T-cell (primary cell): Measurements from ENCODE around the gene MANBA. TPM values are rescaled to one million over a fixed set of nuclear protein-coding genes. Genes with fewer than 3 reads are reported as not detected.
A peak's percentile ranks its signal among the peaks of the same experiment; 100 is the strongest.

Experiments
- ATAC-seq, 4 experiments: fragments of 200-7000 bp in 3 of 4; fragments of 150-1000 bp in 1 of 4; cut with Tn5 transposase; replicated peaks in 1 of 4; 1 replicate in 3 of 4; 2 replicates in 1 of 4; pipeline ENCODE4 v1.10.0; 2021; ENCODE audit warnings: moderate library complexity in 3 of 4, mild to moderate bottlenecking in 2 of 4, moderate number of reproducible peaks in 1 of 4
- CTCF ChIA-PET, 2 donors: fragments of 300-600 bp; sonication (Branson Sonifier 250); formaldehyde crosslinking; loops; one replicate each; lab custom pipeline; 2022; ENCODE audit warnings: antibody characterized with exemption in 2 of 2; lab: Charles Lee
- POLR2A ChIA-PET, 2 donors: fragments of 300-600 bp; sonication (Branson Sonifier 250); formaldehyde crosslinking; loops; one replicate each; lab custom pipeline; 2022; ENCODE audit warnings: antibody characterized with exemption in 2 of 2; lab: Charles Lee
- DNase-seq, 35 experiments: peaks; one replicate each; pipeline versions ENCODE4 v3.0.0 to v3.0.0-alpha.2; 2013 to 2023
- H3K27ac ChIP-seq: one replicate; pipeline ENCODE4 v1.5.1; 2013; ENCODE audit warnings: low read length
- H3K27me3 ChIP-seq, 2 experiments: replicated peaks in 1 of 2; 1 replicate in 1 of 2; 2 replicates in 1 of 2; pipeline versions ENCODE4 v1.6.1 to v1.7.0; 2013; ENCODE audit warnings: low read length in 1 of 2, mixed read lengths in 1 of 2; ENCODE audit not compliant: control insufficient read depth in 2 of 2, insufficient read depth in 2 of 2; ENCODE audit errors: extremely low read depth in 1 of 2
- H3K36me3 ChIP-seq, 2 donors: 1 replicate in 1 of 2; 2 replicates in 1 of 2; pipeline versions ENCODE4 v1.6.1 to v1.7.0; 2013; ENCODE audit warnings: low read length in 1 of 2; ENCODE audit not compliant: control insufficient read depth in 2 of 2, insufficient read depth in 1 of 2; ENCODE audit errors: extremely low read depth in 1 of 2
- H3K4me1 ChIP-seq, 2 experiments: 1 replicate in 1 of 2; 2 replicates in 1 of 2; pipeline versions ENCODE4 v1.6.1 to v1.7.0; 2013; ENCODE audit warnings: low read length in 2 of 2, mixed read lengths in 1 of 2; ENCODE audit not compliant: insufficient read depth in 2 of 2, control insufficient read depth in 1 of 2; ENCODE audit errors: extremely low read depth in 1 of 2
- H3K4me3 ChIP-seq, 2 donors: 1 replicate in 1 of 2; 2 replicates in 1 of 2; pipeline versions ENCODE4 v1.5.1 to v1.7.0; 2013; ENCODE audit warnings: mild to moderate bottlenecking in 2 of 2, low read length in 1 of 2, moderate library complexity in 1 of 2; ENCODE audit not compliant: control insufficient read depth in 1 of 2; ENCODE audit errors: extremely low read depth in 1 of 2
- H3K9me3 ChIP-seq: 2 replicates; pipeline ENCODE4 v1.7.0; 2013
- H3K27ac Mint-ChIP-seq, 2 donors: one replicate each; pipeline ENCODE4 v1.8.0; 2020 to 2021; ENCODE audit warnings: mild to moderate bottlenecking in 2 of 2, mixed read lengths in 2 of 2
- H3K27me3 Mint-ChIP-seq, 2 donors: one replicate each; pipeline ENCODE4 v1.8.0; 2021 to 2022; ENCODE audit warnings: mixed read lengths in 2 of 2
- H3K36me3 Mint-ChIP-seq: one replicate; pipeline ENCODE4 v1.8.0; 2021; ENCODE audit warnings: mixed read lengths
- H3K4me1 Mint-ChIP-seq, 3 donors: one replicate each; pipeline ENCODE4 v1.8.0; 2020 to 2022; ENCODE audit warnings: mixed read lengths in 3 of 3, mild to moderate bottlenecking in 1 of 3
- H3K4me3 Mint-ChIP-seq, 3 donors: one replicate each; pipeline ENCODE4 v1.8.0; 2020 to 2022; ENCODE audit warnings: mild to moderate bottlenecking in 3 of 3, mixed read lengths in 3 of 3, moderate library complexity in 3 of 3
- H3K9me3 Mint-ChIP-seq, 3 donors: one replicate each; pipeline ENCODE4 v1.8.0; 2020 to 2022; ENCODE audit warnings: mixed read lengths in 3 of 3
- WGBS: methylation state at CpG from one replicate; pipeline ENCODE4 v1.1.5; 2013; ENCODE audit warnings: missing lambda C conversion rate; ENCODE audit not compliant: insufficient coverage; 5-methylcytosine and 5-hydroxymethylcytosine counted together
- total RNA-seq, 35 experiments: library from RNA in 6 of 35; stranded (reverse) in 6 of 35; fragments of 120-200 nt in 1 of 35; gene quantifications; one replicate each; pipeline versions ENCODE4 v1.2.1 to v1.2.4 and lab custom pipeline; 2013 to 2026

MANBA gene
- total RNA-seq, 5 donors from 2014 or later (not counting 1 experiment from before 2014, with no cell fraction given), result 20.8 to 27.8 (median 24.2) TPM

- Mint-ChIP-seq H3K9me3 (no peaks in the 10 kb centered on the region), H3K4me1 (no peaks in the 10 kb centered on the region), H3K27me3 (no peaks in the 10 kb centered on the region), H3K27ac (no peak overlapping the region), H3K4me3 (no peak overlapping the region), H3K36me3 (peaks cover 17% of the 10 kb centered on the region)
- CTCF ChIA-PET, result no interaction called here
- WGBS, result 86% methylated on average over 1 of the region's 5 CpGs
- Histone ChIP-seq H3K27ac (no peak overlapping the region), H3K4me1 (no peaks in the 10 kb centered on the region), H3K4me3 (no peak overlapping the region), H3K9me3 (no peaks in the 10 kb centered on the region), H3K36me3 (peaks cover 0 to 14% of the 10 kb centered on the region in 2 donors), H3K27me3 (no peaks in the 10 kb centered on the region)
- POLR2A ChIA-PET, result no interaction called here
- DNase-seq (no peak), ATAC-seq (no peak)
Observed at GRCh38 chr4:102657206-102657605, 103.6 kb downstream of the MANBA start.

GRCh38 chr4:102647117-102647516 lies 113.7 kb downstream of the MANBA start:
- no peak overlapping the region for H3K4me3 ChIP-seq
- Mint-ChIP-seq H3K27ac (peak overlapping the region; percentile 28 to 55), H3K9me3 (no peaks in the 10 kb centered on the region), H3K36me3 (peaks cover 57% of the 10 kb centered on the region), H3K4me1 (peaks cover 15 to 18% (median 17%) of the 10 kb centered on the region in 3 donors), H3K4me3 (no peak overlapping the region), H3K27me3 (no peaks in the 10 kb centered on the region)
- CTCF ChIA-PET, result no interaction called here
- H3K27ac ChIP-seq, result no peak overlapping the region
- POLR2A ChIA-PET, result no interaction called here
- ATAC-seq (no peak), DNase-seq (no peak)
- no peaks in the 10 kb centered on the region for H3K27me3 ChIP-seq
- H3K4me1 ChIP-seq, result peaks cover 0 to 7% of the 10 kb centered on the region in 2 experiments
- peaks cover 0 to 16% of the 10 kb centered on the region in 2 donors for H3K36me3 ChIP-seq
- no CpG with 5 or more reads among the region's 1 CpG for WGBS
- no peaks in the 10 kb centered on the region for H3K9me3 ChIP-seq

- Histone ChIP-seq H3K4me3 (no peak overlapping the region), H3K27ac (no peak overlapping the region), H3K9me3 (no peaks in the 10 kb centered on the region), H3K27me3 (no peaks in the 10 kb centered on the region), H3K36me3 (peaks cover 0 to 7% of the 10 kb centered on the region in 2 donors), H3K4me1 (peaks cover 0 to 16% of the 10 kb centered on the region in 2 experiments)
- no peak overlapping the region for H3K27ac Mint-ChIP-seq
- H3K4me1 Mint-ChIP-seq, result peaks cover 26 to 39% (median 32%) of the 10 kb centered on the region in 3 donors
- H3K27me3 Mint-ChIP-seq, result no peaks in the 10 kb centered on the region
- WGBS, result no CpG with 5 or more reads among the region's 5 CpGs
- ATAC-seq (no peak), DNase-seq (no peak)
- no peaks in the 10 kb centered on the region for H3K9me3 Mint-ChIP-seq
- POLR2A ChIA-PET, result no interaction called here
- no peak overlapping the region for H3K4me3 Mint-ChIP-seq
- CTCF ChIA-PET, result interaction anchor here in 1 of 2 donors (0.6 kb wide), 2 partner anchors 11 to 449 kb away, joined by 3 to 5 read pairs; no protein-coding TSS in a partner anchor
- H3K36me3 Mint-ChIP-seq, result peaks cover 54% of the 10 kb centered on the region
Observed at GRCh38 chr4:102642631-102643298, 118.0 kb downstream of the MANBA start.

GRCh38 chr4:102641793-102642192 lies 119.0 kb downstream of the MANBA start:
- ATAC-seq, result no peak
- Mint-ChIP-seq H3K4me3 (no peak overlapping the region), H3K27me3 (no peaks in the 10 kb centered on the region), H3K9me3 (no peaks in the 10 kb centered on the region), H3K27ac (peak overlapping the region in 1 of 2 donors; percentile 11), H3K4me1 (peaks cover 18 to 30% (median 22%) of the 10 kb centered on the region in 3 donors), H3K36me3 (peaks cover 64% of the 10 kb centered on the region)
- Histone ChIP-seq H3K9me3 (no peaks in the 10 kb centered on the region), H3K27ac (no peak overlapping the region), H3K4me1 (peaks cover 0 to 12% of the 10 kb centered on the region in 2 experiments), H3K27me3 (no peaks in the 10 kb centered on the region), H3K36me3 (peaks cover 0 to 9% of the 10 kb centered on the region in 2 donors), H3K4me3 (no peak overlapping the region)
- DNase-seq, result no peak
- ChIA-PET POLR2A (no interaction called here), CTCF (no interaction called here)

- Histone ChIP-seq H3K27me3 (no peaks in the 10 kb centered on the region), H3K4me3 (no peak overlapping the region), H3K36me3 (peaks cover 0 to 7% of the 10 kb centered on the region in 2 donors), H3K9me3 (no peaks in the 10 kb centered on the region), H3K27ac (no peak overlapping the region), H3K4me1 (peaks cover 0 to 9% of the 10 kb centered on the region in 2 experiments)
- Mint-ChIP-seq H3K27me3 (no peaks in the 10 kb centered on the region), H3K9me3 (no peaks in the 10 kb centered on the region), H3K27ac (no peak overlapping the region), H3K36me3 (peaks cover 62% of the 10 kb centered on the region), H3K4me3 (no peak overlapping the region), H3K4me1 (peaks cover 13 to 22% (median 20%) of the 10 kb centered on the region in 3 donors)
- POLR2A ChIA-PET, result interaction anchor here in 1 of 2 donors (0.6 to 0.9 kb wide), 2 partner anchors 145 to 295 kb away, joined by 3 read pairs; no protein-coding TSS in a partner anchor
- DNase-seq, result no peak
- no peak for ATAC-seq
- CTCF ChIA-PET, result interaction anchor here in 1 of 2 donors (1.3 kb wide), 1 partner anchor 9 kb away, joined by 4 read pairs; no protein-coding TSS in a partner anchor
- 100% methylated on average over 1 of the region's 4 CpGs for WGBS
Observed at GRCh38 chr4:102640669-102641068, 120.1 kb downstream of the MANBA start.

GRCh38 chr4:102639598-102639997 lies 121.2 kb downstream of the MANBA start:
- H3K4me1 Mint-ChIP-seq, result peaks cover 13 to 25% (median 23%) of the 10 kb centered on the region in 3 donors
- Histone ChIP-seq H3K9me3 (no peaks in the 10 kb centered on the region), H3K36me3 (peaks cover 0 to 8% of the 10 kb centered on the region in 2 donors), H3K4me1 (peaks cover 0 to 9% of the 10 kb centered on the region in 2 experiments), H3K27ac (no peak overlapping the region), H3K27me3 (no peaks in the 10 kb centered on the region), H3K4me3 (no peak overlapping the region)
- H3K36me3 Mint-ChIP-seq, result peaks cover 57% of the 10 kb centered on the region
- ChIA-PET POLR2A (interaction anchor here in 1 of 2 donors (0.9 kb wide), 1 partner anchor 294 kb away, joined by 3 read pairs; no protein-coding TSS in a partner anchor), CTCF (no interaction called here)
- peak overlapping the region; percentile 90 to 92 for H3K27ac Mint-ChIP-seq
- H3K9me3 Mint-ChIP-seq, result no peaks in the 10 kb centered on the region
- H3K27me3 Mint-ChIP-seq, result no peaks in the 10 kb centered on the region
- DNase-seq (peak in 11 of 35 experiments; percentile 15 to 43 (median 28)), ATAC-seq (peak; percentile 58 to 84 (median 64))
- 64% methylated on average over 7 of the region's 7 CpGs for WGBS
- peak overlapping the region; percentile 71 to 80 (median 75) for H3K4me3 Mint-ChIP-seq
